NB4 (cell line): ENCODE measurements around the gene ARPC3.
"Not testable (repeated sequence)": the region's sequence is repeated elsewhere in the genome, so short reads cannot be mapped to it uniquely, and the experiment has no call there.

Experiments used
- CTCF ChIP-seq: IDR thresholded peaks from one replicate; pipeline ENCODE4 v1.5.1; 2012; ENCODE audit warnings: low read depth, low read length
- MAX ChIP-seq: IDR thresholded peaks from 2 replicates; pipeline ENCODE4 v1.6.1; 2011; ENCODE audit warnings: low read depth, low read length

- TF ChIP-seq MAX, CTCF: not testable (repeated sequence)
Observed at GRCh38 chr12:110461189-110461588, 11.1 kb upstream of the ARPC3 start.
